ENCODE measurements around the gene PARD3B. TPM values are rescaled to one million over a fixed set of nuclear protein-coding genes. Genes with fewer than 3 reads are reported as not detected.

Gene PARD3B
- total RNA-seq, 1 donor from 2014 or later: 0.66 TPM

- TF ChIP-seq CTCF (IDR thresholded peaks at IDR 0.05; ENCODE audit: partially characterized antibody, unreplicated experiment): no peak
- Mint-ChIP-seq H3K4me3 (ENCODE audit: unreplicated experiment) (no peak overlapping the region), H3K36me3 (ENCODE audit: unreplicated experiment) (no peaks in the 10 kb centered on the region)
These were observed 824.5 kb downstream of the PARD3B start for GRCh38 chr2:205369813-205370212.

GRCh38 chr2:205370726-205371125 lies 825.5 kb downstream of the PARD3B start:
- Mint-ChIP-seq H3K9me3 (ENCODE audit: unreplicated experiment) (no peaks in the 10 kb centered on the region), H3K36me3 (ENCODE audit: unreplicated experiment) (no peaks in the 10 kb centered on the region), H3K27ac (ENCODE audit: unreplicated experiment) (no peak overlapping the region), H3K4me3 (ENCODE audit: unreplicated experiment) (no peak overlapping the region), H3K4me1 (ENCODE audit: low read depth, unreplicated experiment) (peaks cover 15% of the 10 kb centered on the region), H3K27me3 (ENCODE audit: unreplicated experiment) (no peaks in the 10 kb centered on the region)
- no peak for DNase-seq
- TF ChIP-seq CTCF (IDR thresholded peaks at IDR 0.05; ENCODE audit: partially characterized antibody, unreplicated experiment): no peak

More at GRCh38 chr2:205369813-205370212, 824.5 kb downstream of the PARD3B start:
- H3K9me3 Mint-ChIP-seq (ENCODE audit: unreplicated experiment): no peaks in the 10 kb centered on the region
- H3K27me3 Mint-ChIP-seq (ENCODE audit: unreplicated experiment): no peaks in the 10 kb centered on the region
- DNase-seq: no peak
- peaks cover 15% of the 10 kb centered on the region for H3K4me1 Mint-ChIP-seq (ENCODE audit: low read depth, unreplicated experiment)
- no peak overlapping the region for H3K27ac Mint-ChIP-seq (ENCODE audit: unreplicated experiment)

GRCh38 chr2:205372141-205372540 lies 826.9 kb downstream of the PARD3B start:
- no peaks in the 10 kb centered on the region for H3K9me3 Mint-ChIP-seq (ENCODE audit: unreplicated experiment)
- no peaks in the 10 kb centered on the region for H3K27me3 Mint-ChIP-seq (ENCODE audit: unreplicated experiment)
- peaks cover 8% of the 10 kb centered on the region for H3K4me1 Mint-ChIP-seq (ENCODE audit: low read depth, unreplicated experiment)
- TF ChIP-seq CTCF (IDR thresholded peaks at IDR 0.05; ENCODE audit: partially characterized antibody, unreplicated experiment): no peak
- no peak overlapping the region for H3K27ac Mint-ChIP-seq (ENCODE audit: unreplicated experiment)
- no peak for DNase-seq
- H3K4me3 Mint-ChIP-seq (ENCODE audit: unreplicated experiment): no peak overlapping the region
- no peaks in the 10 kb centered on the region for H3K36me3 Mint-ChIP-seq (ENCODE audit: unreplicated experiment)

- Mint-ChIP-seq H3K4me1 (ENCODE audit: low read depth, unreplicated experiment) (peaks cover under 1% of the 10 kb centered on the region), H3K4me3 (ENCODE audit: unreplicated experiment) (no peak overlapping the region), H3K36me3 (ENCODE audit: unreplicated experiment) (no peaks in the 10 kb centered on the region), H3K9me3 (ENCODE audit: unreplicated experiment) (no peaks in the 10 kb centered on the region), H3K27me3 (ENCODE audit: unreplicated experiment) (no peaks in the 10 kb centered on the region), H3K27ac (ENCODE audit: unreplicated experiment) (no peak overlapping the region)
- TF ChIP-seq CTCF (IDR thresholded peaks at IDR 0.05; ENCODE audit: partially characterized antibody, unreplicated experiment): no peak
- no peak for DNase-seq
These were observed 830.5 kb downstream of the PARD3B start for GRCh38 chr2:205375461-205376448.

- no peaks in the 10 kb centered on the region for H3K4me1 Mint-ChIP-seq (ENCODE audit: low read depth, unreplicated experiment)
- no peak overlapping the region for H3K27ac Mint-ChIP-seq (ENCODE audit: unreplicated experiment)
- no peaks in the 10 kb centered on the region for H3K36me3 Mint-ChIP-seq (ENCODE audit: unreplicated experiment)
These were observed 832.0 kb downstream of the PARD3B start for GRCh38 chr2:205377324-205377723.

More at GRCh38 chr2:205377324-205377723, 832.0 kb downstream of the PARD3B start:
- TF ChIP-seq CTCF (IDR thresholded peaks at IDR 0.05; ENCODE audit: partially characterized antibody, unreplicated experiment): no peak
- no peak for DNase-seq
- Mint-ChIP-seq H3K27me3 (ENCODE audit: unreplicated experiment) (no peaks in the 10 kb centered on the region), H3K9me3 (ENCODE audit: unreplicated experiment) (no peaks in the 10 kb centered on the region), H3K4me3 (ENCODE audit: unreplicated experiment) (no peak overlapping the region)
